Body of pancreas (tissue), 4 donors: ENCODE measurements around the gene SMO. TPM values are rescaled to one million over a fixed set of nuclear protein-coding genes. Genes with fewer than 3 reads are reported as not detected.

Experiments used
- ATAC-seq: fragments of 150-250 bp; one replicate; pipeline ENCODE4 v1.9.1; 2016
- DNase-seq, 4 donors: peaks; one replicate each; pipeline ENCODE4 v3.0.0-alpha.2; 2019
- H3K27ac ChIP-seq, 4 donors: fragments of 200-600 bp; sonication (generic); 1 replicate in 3 of 4; 2 replicates in 1 of 4; pipeline versions ENCODE4 v1.5.1 to v1.6.1; 2016 to 2019; ENCODE audit warnings: mild to moderate bottlenecking in 1 of 4, mixed read lengths in 1 of 4, moderate library complexity in 1 of 4
- H3K27me3 ChIP-seq, 2 donors: fragments of 200-600 bp; sonication (generic); one replicate each; pipeline ENCODE4 v1.6.0; 2016; ENCODE audit warnings: mild to moderate bottlenecking in 1 of 2
- H3K36me3 ChIP-seq, 2 donors: fragments of 200-600 bp; sonication (generic); replicated peaks in 1 of 2; 2 replicates each; pipeline ENCODE4 v1.5.1; 2016; ENCODE audit warnings: low read depth in 2 of 2; ENCODE audit not compliant: insufficient read depth in 1 of 2
- H3K4me1 ChIP-seq: fragments of 200-600 bp; sonication (generic); one replicate; pipeline ENCODE4 v1.6.0; 2016
- H3K4me3 ChIP-seq, 2 donors: fragments of 200-600 bp; sonication (generic); 1 replicate in 1 of 2; 2 replicates in 1 of 2; pipeline ENCODE4 v1.5.1; 2016 to 2019
- H3K9me3 ChIP-seq, 3 donors: fragments of 200-600 bp; sonication (generic); 1 replicate in 2 of 3; 2 replicates in 1 of 3; pipeline ENCODE4 v1.5.1; 2016
- POLR2A ChIP-seq, 3 donors: fragments of 450-650 bp; IDR thresholded peaks; one replicate each; pipeline ENCODE4 v1.6.1; 2016; ENCODE audit warnings: antibody characterized with exemption in 3 of 3, mild to moderate bottlenecking in 2 of 3
- WGBS, 2 donors: methylation state at CpG; one replicate each; pipeline ENCODE4 v1.1.5; 2017; 5-methylcytosine and 5-hydroxymethylcytosine counted together
- intact Hi-C: fragments of 100-400 bp; cut with DNase I; formaldehyde crosslinking; loops from one replicate; pipeline ENCODE4 v1.15.1; 2023
- total RNA-seq, 2 donors: library from RNA; depleted of rRNA; stranded (reverse); fragments of >200 nt; gene quantifications; one replicate each; pipeline ENCODE4 v1.1.0, GENCODE V29; 2016
- TF ChIP-seq, protein P1 (sequence below), 7 experiments: fragments of 450-650 bp in 4 of 7; fragments of 200-600 bp in 3 of 7; sonication (generic) in 3 of 7; IDR thresholded peaks; one replicate each; pipeline ENCODE4 v1.5.1; 2016 to 2019; ENCODE audit warnings: antibody characterized with exemption in 7 of 7

SMO gene
- total RNA-seq, 2 donors from 2014 or later: 6.5 to 12.2 TPM

DNA sequence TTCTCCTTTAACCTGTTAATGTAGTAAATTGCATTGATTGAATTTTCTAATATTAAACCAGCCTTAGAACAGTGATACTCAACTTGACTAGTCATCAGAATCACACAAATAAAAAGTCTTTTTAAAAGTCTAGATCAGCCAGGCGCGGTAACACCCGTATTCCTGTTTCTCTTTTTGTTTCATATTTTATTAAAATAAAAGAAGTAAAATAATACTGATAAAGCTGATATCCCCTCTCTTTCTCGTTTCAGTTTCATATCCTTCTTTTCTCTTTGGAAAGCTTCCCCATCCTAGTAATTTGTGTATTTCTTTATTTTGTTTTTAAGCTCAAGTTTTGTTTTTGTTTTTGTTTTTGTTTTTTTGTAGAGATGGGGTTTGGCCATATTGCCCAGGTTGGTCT is 9.3 kb downstream of the SMO start:
- Histone ChIP-seq H3K27ac (no peak overlapping the region), H3K9me3 (no peaks in the 10 kb centered on the region), H3K4me3 (no peak overlapping the region), H3K36me3 (no peaks in the 10 kb centered on the region), H3K27me3 (no peaks in the 10 kb centered on the region), H3K4me1 (no peaks in the 10 kb centered on the region)
- TF ChIP-seq, protein P1, sequence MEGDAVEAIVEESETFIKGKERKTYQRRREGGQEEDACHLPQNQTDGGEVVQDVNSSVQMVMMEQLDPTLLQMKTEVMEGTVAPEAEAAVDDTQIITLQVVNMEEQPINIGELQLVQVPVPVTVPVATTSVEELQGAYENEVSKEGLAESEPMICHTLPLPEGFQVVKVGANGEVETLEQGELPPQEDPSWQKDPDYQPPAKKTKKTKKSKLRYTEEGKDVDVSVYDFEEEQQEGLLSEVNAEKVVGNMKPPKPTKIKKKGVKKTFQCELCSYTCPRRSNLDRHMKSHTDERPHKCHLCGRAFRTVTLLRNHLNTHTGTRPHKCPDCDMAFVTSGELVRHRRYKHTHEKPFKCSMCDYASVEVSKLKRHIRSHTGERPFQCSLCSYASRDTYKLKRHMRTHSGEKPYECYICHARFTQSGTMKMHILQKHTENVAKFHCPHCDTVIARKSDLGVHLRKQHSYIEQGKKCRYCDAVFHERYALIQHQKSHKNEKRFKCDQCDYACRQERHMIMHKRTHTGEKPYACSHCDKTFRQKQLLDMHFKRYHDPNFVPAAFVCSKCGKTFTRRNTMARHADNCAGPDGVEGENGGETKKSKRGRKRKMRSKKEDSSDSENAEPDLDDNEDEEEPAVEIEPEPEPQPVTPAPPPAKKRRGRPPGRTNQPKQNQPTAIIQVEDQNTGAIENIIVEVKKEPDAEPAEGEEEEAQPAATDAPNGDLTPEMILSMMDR (IDR thresholded peaks at IDR 0.05): no peak
- no peak for TF ChIP-seq POLR2A (IDR thresholded peaks at IDR 0.05)
- intact Hi-C loops: no loop called here
- 68 to 87% methylated on average over 4 of the region's 4 CpGs for WGBS, 2 donors
- DNase-seq (no peak), ATAC-seq (no peak)

DNA sequence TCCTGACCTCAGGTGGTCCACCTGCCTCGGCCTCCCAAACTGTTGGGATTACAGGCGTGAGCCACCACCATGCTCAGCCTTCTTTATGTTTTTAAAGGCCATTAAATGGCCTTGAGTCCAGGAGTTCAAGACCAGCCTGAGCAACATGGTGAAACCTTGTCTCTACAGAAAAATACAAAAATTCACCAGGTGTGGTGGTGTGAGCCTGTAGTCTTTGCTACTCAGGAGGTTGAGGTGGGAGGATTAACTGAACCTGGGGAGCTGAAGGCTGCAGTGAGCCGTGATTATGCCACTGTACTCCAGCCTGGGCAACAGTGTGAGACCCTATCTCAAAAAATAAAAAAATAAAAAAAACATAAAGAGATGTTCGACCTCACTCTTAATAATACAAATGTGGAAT is 11.0 kb downstream of the SMO start:
- no peak for DNase-seq
- no peak for TF ChIP-seq POLR2A (IDR thresholded peaks at IDR 0.05)
- TF ChIP-seq, protein P1 (IDR thresholded peaks at IDR 0.05): no peak
- WGBS, 2 donors: 93 to 95% methylated on average over 4 of the region's 4 CpGs

DNA sequence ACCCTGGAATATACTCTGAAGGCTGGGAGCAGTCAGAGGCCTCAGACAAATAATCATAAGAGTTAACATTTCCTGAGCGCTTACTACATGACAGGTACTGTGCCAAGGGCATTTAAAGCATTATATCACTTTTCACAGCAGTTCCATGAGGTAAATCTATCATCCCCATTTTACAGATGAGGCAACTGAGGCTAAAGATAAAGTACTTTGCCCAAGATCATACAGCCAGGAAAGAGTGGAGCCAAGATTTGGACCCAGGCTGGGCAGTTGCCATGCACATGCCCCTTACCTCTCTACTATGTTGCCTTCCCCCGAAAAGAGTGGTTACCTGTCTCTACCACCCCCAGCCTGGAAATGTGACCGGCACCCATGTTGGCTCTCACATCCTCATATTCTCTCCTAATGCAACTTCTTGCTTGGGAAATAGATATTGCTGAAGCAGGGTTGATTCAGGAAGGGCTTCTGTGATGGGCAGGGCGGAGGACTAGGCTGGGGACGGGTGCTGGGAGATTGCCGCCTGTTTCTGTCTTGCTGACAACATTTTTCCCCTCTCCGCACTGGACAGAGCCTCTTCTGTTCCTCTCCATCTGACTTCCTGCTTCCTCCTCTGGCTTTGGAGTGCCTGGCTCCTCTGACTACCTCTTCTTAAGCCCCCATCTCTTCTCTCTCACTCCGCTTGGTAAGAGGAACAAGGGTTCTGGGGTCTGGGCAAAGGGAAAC is 13.8 kb downstream of the SMO start:
- no peak overlapping the region for H3K4me3 ChIP-seq
- 87 to 95% methylated on average over 6 to 8 of the region's 8 CpGs for WGBS, 2 donors
- H3K36me3 ChIP-seq: no peaks in the 10 kb centered on the region
- intact Hi-C loops: no loop called here
- H3K27ac ChIP-seq: no peak overlapping the region
- no peak for TF ChIP-seq POLR2A (IDR thresholded peaks at IDR 0.05)
- TF ChIP-seq, protein P1 (IDR thresholded peaks at IDR 0.05): no peak
- ATAC-seq: no peak
- H3K9me3 ChIP-seq: no peaks in the 10 kb centered on the region
- no peaks in the 10 kb centered on the region for H3K27me3 ChIP-seq
- no peaks in the 10 kb centered on the region for H3K4me1 ChIP-seq
- DNase-seq: no peak

More for the DNA sequence above, 11.0 kb downstream of the SMO start:
- Histone ChIP-seq H3K4me1 (no peaks in the 10 kb centered on the region), H3K27me3 (no peaks in the 10 kb centered on the region), H3K9me3 (no peaks in the 10 kb centered on the region), H3K36me3 (no peaks in the 10 kb centered on the region), H3K4me3 (no peak overlapping the region), H3K27ac (no peak overlapping the region)
- no peak for ATAC-seq
- intact Hi-C loops: no loop called here

DNA sequence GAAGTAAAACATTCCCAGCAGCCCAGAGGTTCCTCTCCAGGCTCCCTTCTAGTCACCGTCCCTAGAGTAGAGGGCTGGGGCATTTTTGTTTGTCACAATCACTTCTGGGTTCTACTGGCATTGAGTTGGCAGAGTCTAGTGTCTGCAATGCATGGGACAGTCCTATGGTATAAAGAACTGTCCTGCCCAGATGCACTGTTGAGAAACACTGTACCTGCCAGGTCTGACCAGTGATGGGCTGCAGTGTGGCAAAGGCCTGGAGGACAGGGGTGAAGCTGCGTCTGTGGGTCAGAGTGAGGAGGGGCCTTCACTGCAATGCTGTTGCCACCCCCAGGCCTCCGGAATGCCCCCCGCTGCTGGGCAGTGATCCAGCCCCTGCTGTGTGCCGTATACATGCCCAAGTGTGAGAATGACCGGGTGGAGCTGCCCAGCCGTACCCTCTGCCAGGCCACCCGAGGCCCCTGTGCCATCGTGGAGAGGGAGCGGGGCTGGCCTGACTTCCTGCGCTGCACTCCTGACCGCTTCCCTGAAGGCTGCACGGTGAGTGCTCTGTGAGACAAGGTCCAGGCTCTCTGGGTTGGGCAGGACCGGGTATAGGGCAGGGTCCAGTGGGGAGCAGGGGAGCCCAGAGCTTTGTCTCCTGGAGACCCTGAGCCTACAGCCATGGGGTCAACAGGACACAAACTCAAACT is 14.8 kb downstream of the SMO start:
- Histone ChIP-seq H3K4me1 (no peaks in the 10 kb centered on the region), H3K27me3 (no peaks in the 10 kb centered on the region), H3K9me3 (no peaks in the 10 kb centered on the region), H3K27ac (no peak overlapping the region), H3K4me3 (no peak overlapping the region), H3K36me3 (no peaks in the 10 kb centered on the region)
- 81 to 84% methylated on average over 6 to 14 of the region's 14 CpGs for WGBS, 2 donors
- TF ChIP-seq, protein P1 (IDR thresholded peaks at IDR 0.05): no peak
- TF ChIP-seq POLR2A (IDR thresholded peaks at IDR 0.05): no peak
- intact Hi-C loops: no loop called here
- no peak for ATAC-seq
- no peak for DNase-seq
